GM18870 (cell line): Measurements from ENCODE around the gene CYB5RL.
"Not testable (repeated sequence)": the region's sequence is repeated elsewhere in the genome, so short reads cannot be mapped to it uniquely, and the experiment has no call there.

Experiments used
- ATAC-seq: cut with Tn5 transposase; IDR thresholded peaks from one replicate; pipeline ENCODE4 v1.9.1; 2021; ENCODE audit warnings: moderate library complexity; ENCODE audit not compliant: unreplicated experiment

The CYB5RL gene

DNA sequence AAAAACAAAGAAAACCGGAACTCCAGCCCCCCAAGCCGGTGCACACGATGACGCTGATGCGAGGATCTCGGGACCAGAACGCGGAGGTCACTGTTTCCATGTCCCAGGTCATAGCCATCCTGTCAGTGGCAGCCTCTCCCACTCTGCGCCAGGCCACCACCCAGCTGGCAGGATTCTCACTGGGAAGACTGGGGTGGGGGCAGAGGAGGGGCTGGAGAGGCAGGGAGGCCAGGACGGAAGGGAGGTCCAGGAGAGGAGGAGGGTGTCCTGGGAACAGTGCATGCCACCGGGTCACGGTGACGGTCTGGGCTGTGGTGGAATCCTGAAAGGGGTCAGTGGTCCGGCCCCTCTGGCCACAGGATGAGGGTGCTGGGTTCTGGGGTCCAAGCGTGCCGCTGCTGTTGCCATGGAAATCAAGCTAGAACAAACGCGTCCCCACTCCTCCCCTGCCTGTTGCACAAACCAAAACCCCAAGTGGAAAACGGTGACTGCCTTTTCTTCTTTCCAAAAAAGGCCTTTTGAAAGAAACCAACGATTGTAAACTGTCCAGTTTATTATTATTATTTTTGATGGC, 26.2 kb upstream of the CYB5RL start:
- no peak for ATAC-seq

DNA sequence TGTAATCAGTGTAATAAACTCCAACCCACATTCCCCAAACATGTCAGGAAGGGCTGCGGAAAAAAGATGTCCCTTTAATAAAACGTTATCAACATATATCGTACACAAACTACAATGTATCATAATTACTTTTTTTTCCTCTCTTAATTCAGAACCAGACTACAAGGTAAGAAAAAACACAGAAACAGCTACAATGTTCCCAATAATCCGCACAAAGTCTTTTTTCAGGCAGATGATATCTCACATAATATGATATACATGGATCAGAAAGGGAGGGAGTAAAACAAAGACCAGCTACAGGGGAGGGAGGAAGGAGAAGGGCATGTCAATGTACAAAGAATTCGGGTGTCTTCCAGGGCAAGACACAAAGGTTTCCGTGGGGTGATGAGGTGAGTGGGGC, 25.5 kb upstream of the CYB5RL start:
- no peak for ATAC-seq

DNA sequence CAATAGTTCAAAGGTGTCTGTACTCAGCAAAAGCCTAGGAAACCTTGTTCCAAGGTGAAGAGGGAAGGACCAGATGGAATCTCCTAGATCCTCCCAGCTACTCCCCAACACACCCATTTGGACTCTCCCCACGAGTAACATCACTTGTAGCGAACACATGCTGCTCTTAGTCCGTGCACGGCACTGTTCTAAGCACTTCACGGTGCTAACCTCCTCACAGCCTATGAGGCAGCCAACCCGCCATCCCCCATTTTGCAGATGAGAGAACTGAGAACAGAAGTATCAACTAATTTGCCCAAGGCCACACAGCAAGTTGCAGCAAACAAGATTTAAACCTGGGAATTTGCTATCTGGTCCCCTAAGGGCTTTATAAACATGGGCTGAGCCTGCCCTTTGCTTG, 24.4 kb upstream of the CYB5RL start:
- no peak for ATAC-seq

DNA sequence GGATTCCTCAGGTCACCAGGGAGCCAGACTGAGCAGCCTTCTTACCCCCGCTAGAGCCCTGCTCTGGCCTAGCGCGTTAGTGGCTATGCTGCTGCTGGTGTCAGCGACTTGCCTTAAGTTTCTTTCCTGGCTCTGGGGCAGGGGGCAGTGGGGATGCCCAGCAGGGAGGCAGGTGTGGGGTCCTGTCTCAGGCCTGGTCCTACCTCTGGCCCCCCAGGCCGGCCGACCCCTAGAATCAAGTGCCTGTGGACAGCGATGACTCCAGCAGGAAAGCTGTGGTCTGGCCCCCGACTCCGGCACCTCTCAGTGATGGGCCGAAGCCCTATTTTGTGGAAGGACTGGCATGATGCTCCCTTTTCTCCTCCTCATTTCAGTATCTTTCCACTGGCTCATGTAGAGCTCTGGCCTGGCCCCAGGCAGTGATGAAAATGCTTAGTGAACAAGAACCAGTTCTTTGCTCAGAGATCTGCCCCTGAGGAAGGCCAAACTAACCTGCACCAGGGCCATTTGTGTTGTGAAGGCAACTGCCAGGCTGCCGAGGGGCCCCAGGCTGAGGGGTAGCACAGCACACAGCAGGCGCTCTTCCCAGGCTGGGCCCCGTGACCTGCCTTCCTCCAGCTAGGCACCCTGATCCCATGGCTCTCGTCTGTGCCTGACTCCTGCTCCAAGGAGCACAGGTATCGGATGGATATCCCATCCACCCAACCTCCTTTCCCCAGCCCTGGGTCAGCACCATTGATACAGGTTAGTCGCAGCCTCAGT, 23.8 kb upstream of the CYB5RL start:
- no peak for ATAC-seq

DNA sequence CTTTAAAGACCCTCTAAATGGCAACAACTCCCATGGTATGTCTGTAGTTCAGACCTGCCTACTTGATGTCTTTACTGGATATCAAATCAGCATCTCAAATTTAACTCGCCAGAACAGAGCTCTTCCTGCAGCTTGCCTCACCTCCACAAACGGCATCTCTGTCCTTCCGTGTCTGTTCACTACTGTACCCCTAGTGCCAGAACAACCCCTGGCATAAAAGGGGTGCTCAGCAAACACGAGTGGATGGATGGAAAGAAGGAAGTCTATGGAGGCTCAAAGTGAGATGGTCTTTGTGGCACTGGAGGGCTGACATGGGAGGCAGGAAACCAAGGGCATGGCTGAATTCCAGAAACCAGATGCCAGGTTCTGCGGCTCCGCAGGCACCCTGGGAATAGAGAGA, 22.9 kb upstream of the CYB5RL start:
- ATAC-seq, result no peak

DNA sequence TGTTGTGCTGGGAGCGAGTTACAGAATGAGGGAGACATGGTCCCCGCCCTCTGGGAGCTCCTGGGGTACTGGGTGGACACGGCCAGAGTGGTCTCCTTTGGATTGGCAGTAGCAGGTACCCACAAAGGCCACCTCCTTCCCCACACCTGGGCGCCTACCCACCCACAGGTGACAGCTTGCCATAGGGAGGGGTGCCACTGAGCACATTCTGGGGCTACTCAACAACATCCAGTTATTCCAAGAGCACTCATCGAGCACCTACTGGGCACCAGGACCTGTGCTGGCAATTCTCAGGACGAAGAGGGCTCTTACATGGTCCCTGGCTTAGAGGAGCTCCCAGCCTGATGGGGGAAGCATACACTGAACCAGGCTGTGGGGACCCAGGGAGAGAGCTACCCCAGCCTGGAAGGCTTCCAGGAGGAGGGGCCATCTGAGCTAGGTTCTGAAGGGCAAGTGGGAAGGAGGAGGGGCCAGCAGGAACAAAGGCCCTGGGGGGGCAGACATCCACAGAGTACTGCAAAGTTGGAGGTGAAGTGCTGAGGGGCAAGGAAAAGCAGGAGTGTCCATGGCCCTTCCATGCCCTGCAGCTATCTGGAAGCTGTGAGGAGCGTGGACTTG, 22.1 kb upstream of the CYB5RL start:
- no peak for ATAC-seq

- ATAC-seq, result no peak
Measured at GRCh38 chr1:54221113-54221834, 21.4 kb upstream of the CYB5RL start.

- ATAC-seq, result no peak
Measured at GRCh38 chr1:54220004-54220811, 20.4 kb upstream of the CYB5RL start.

DNA sequence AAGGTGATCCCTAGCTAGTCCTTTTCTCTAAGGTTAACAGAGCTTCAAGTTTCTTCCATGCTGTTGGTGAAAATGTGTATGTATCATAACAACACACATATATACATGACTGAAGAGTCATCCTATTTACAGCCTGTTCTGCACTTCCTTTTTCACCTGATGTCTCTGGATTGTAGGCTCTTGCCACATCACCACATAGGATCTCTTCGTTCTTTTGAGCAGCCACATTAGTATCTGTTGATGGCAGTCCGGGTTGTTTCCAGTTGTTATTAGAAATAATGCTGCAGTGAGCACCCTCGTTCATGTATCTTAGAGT, 19.8 kb upstream of the CYB5RL start:
- no peak for ATAC-seq

DNA sequence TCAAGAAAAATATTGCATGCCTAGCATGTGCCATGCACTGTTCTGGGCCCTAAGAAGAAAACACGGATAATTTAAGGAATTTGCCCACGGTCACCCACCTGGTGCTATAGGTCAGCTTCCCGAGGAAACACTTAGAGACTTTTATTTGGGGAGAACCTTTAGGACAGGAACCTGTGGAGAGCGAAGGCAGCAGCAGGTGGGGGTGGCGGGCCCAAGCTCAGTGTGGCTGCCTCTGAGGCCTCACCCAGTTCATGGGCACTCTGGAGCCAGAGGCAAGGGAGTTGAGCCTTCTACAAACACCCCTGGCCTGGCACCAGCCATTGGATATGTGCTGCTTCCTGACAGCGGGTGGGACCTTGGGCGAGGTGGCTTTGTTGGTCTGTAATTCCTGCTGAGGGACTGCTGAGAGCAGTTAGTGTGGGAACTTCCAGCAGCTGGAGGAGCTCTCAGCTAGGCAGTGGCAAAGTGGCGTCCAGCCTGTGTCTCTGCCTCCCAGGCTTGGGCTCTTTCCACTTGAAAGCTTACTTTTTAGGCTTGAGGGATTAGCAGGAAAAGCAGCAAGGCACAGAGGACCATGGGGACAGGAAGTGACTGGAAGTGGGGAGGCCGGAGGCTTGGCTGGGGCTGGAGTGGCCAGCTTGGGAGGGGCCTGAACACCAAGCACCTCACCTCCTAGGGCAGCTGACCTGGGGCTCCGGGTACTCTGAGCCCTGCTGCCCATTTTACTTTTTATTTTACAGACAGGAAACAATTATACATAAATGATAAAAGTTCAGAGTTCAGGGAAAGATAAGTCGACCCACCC, 19.3 kb upstream of the CYB5RL start:
- ATAC-seq, result no peak

GRCh38 chr1:54215523-54215922, 15.7 kb upstream of the CYB5RL start:
- ATAC-seq, result no peak

- no peak for ATAC-seq
Measured at GRCh38 chr1:54212872-54213271, 13.0 kb upstream of the CYB5RL start.

DNA sequence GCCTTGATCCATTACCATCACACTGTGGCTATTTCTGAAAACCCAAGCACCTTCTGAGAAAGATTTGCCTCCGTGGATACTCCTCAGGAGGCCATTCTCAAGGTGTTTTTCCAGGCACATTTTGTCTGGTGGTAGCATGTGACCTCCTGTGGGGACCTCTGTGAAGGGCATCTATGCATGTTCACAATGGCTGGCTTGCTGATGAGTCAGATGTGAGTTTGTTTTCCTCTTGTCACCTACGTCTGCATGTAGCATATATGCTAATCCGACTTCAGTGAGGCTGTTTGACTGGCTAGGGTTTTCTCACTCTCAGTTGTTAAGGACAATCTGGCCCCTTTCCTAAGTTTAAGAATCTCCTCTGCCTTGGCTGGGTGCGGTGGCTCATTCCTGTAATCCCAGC, 8.1 kb upstream of the CYB5RL start:
- not testable (repeated sequence) for ATAC-seq

DNA sequence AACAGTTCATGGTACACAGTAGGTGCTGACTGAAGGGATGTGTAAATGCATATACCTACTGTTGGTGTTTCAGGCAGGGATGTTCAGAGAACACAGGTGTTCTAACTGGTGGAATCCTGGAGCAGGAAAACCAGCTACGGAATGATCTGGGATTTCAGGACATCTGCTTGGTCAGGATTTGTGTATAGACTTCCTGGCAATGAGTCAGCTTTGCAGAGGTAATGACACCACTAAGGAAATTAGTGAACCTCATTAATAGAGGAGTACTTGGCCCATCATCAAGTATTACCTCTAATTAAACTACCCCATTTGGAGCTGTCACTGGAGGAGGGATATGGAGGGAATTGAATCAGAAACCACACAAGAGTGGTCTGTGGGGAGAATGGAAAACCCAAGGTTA, 7.5 kb upstream of the CYB5RL start:
- ATAC-seq, result no peak

GRCh38 chr1:54204199-54204598, 4.4 kb upstream of the CYB5RL start:
- no peak for ATAC-seq

GRCh38 chr1:54200519-54200997, 728 bp upstream of the CYB5RL start:
- ATAC-seq, result no peak

DNA sequence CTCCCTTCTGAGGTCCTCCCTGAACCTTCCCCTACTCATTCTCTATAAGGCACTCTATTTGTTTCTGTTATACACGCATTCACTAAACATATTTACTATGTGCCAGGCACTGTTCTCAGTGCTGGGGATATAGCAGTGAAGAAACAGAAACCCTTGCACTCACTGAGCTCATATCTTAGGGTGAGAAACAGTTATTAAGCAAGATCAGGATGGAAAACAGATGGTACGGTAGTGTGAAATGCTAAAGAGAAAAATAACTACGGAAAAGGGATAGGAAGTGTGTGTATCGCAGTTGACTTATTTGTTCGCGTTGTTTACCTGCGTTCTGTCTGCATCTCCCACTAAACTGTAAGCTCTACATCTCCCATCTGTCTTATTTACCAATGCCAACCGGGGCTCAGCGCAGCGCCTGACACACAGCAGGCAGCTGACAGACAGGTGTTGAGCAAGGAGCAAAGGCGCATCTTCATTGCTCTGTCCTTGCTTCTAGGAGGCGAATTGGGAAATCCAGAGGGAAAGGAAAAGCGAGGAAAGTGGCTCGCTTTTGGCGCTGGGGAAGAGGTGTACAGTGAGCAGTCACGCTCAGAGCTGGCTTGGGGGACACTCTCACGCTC, 572 bp downstream of the CYB5RL start:
- ATAC-seq, result no peak

- ATAC-seq, result no peak
Measured at GRCh38 chr1:54193453-54193852, 6.4 kb downstream of the CYB5RL start.

DNA sequence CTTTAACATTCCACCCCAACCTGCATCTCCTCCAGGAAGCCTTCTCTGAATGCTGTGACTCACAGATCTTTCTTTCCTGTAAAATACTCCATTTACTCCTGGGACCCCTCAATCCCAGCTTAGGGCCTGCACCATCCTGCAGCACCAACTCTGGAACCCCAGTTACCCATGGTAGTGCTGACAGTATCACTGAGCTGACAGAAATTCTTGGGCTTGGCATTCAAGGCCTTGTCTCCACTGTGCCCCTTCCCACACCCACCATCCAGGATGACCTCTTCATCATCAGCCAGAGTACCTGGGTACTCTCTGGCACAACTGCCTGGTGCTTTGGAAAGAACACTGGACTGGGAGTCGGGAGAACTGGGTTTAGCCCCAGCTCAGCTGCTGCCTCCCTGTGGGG, 8.3 kb downstream of the CYB5RL start:
- no peak for ATAC-seq

- no peak for ATAC-seq
Measured at GRCh38 chr1:54190526-54190925, 9.3 kb downstream of the CYB5RL start.
